HepG2 (cell line): ENCODE measurements around the gene DNAJA3. TPM values are rescaled to one million over a fixed set of nuclear protein-coding genes. Genes with fewer than 3 reads are reported as not detected.

ENCODE experiments used
- CC2D1A ChIP-seq: sonication (generic); formaldehyde crosslinking; IDR thresholded peaks from 2 replicates; pipeline ENCODE4 v1.8.1; 2023; ENCODE audit warnings: mild to moderate bottlenecking, missing genetic modification reagents
- CCDC6 ChIP-seq: sonication (generic); formaldehyde crosslinking; IDR thresholded peaks from 2 replicates; pipeline ENCODE4 v1.8.1; 2022; ENCODE audit warnings: mild to moderate bottlenecking, missing genetic modification reagents, moderate library complexity
- HIVEP1 ChIP-seq: sonication (generic); formaldehyde crosslinking; IDR thresholded peaks from 2 replicates; pipeline ENCODE4 v1.4.0; 2020; ENCODE audit warnings: mild to moderate bottlenecking, missing genetic modification reagents
- HMG20A ChIP-seq: IDR thresholded peaks from 2 replicates; pipeline ENCODE4 v1.6.1; 2016; ENCODE audit warnings: borderline replicate concordance
- MATR3 ChIP-seq: sonication (generic); formaldehyde crosslinking; IDR thresholded peaks from 2 replicates; pipeline ENCODE4 v1.4.0; 2020; ENCODE audit warnings: missing genetic modification reagents
- MIER2 ChIP-seq: IDR thresholded peaks from 2 replicates; pipeline ENCODE4 v1.6.1; 2016; ENCODE audit warnings: missing biosample characterization, missing genetic modification reagents
- PAXIP1 ChIP-seq: sonication (generic); formaldehyde crosslinking; conservative IDR thresholded peaks from 2 replicates; pipeline ENCODE4 v1.4.0; 2020; ENCODE audit warnings: mild to moderate bottlenecking, missing genetic modification reagents, moderate library complexity
- PHF8 ChIP-seq: sonication (generic); formaldehyde crosslinking; IDR thresholded peaks from 2 replicates; pipeline ENCODE4 v1.5.0; 2020; ENCODE audit warnings: missing genetic modification reagents
- POGZ ChIP-seq: sonication (generic); formaldehyde crosslinking; IDR thresholded peaks from 2 replicates; pipeline ENCODE4 v1.4.0; 2020; ENCODE audit warnings: mild to moderate bottlenecking, missing genetic modification reagents
- RFX3 ChIP-seq: IDR thresholded peaks from 2 replicates; pipeline ENCODE4 v1.6.1; 2016; ENCODE audit warnings: missing biosample characterization, missing genetic modification reagents
- TFDP2 ChIP-seq: sonication (generic); formaldehyde crosslinking; IDR thresholded peaks from 2 replicates; pipeline ENCODE4 v1.4.0; 2020; ENCODE audit warnings: missing genetic modification reagents
- ZBTB2 ChIP-seq: sonication (generic); formaldehyde crosslinking; IDR thresholded peaks from 2 replicates; pipeline ENCODE4 v1.8.0; 2022; ENCODE audit warnings: low read depth, missing genetic modification reagents
- ZBTB7A ChIP-seq: sonication (generic); formaldehyde crosslinking; IDR thresholded peaks from 2 replicates; pipeline ENCODE4 v1.8.0; 2022; ENCODE audit warnings: mild to moderate bottlenecking, missing genetic modification reagents
- ZFP36 ChIP-seq: fragments of 150-350 bp; IDR thresholded peaks from 2 replicates; pipeline ENCODE4 v1.6.1; 2018; ENCODE audit warnings: borderline replicate concordance, low read length, low read depth; ENCODE audit not compliant: partially characterized antibody
- ZNF136 ChIP-seq: sonication (generic); formaldehyde crosslinking; IDR thresholded peaks from 2 replicates; pipeline ENCODE4 v1.8.1; 2022; ENCODE audit warnings: low read depth, mild to moderate bottlenecking, moderate library complexity, missing genetic modification reagents
- ZNF580 ChIP-seq: IDR thresholded peaks from 2 replicates; pipeline ENCODE4 v1.6.1; 2016; ENCODE audit warnings: low read depth, borderline replicate concordance
- ZNF704 ChIP-seq: sonication (generic); formaldehyde crosslinking; IDR thresholded peaks from 2 replicates; pipeline ENCODE4 v1.8.1; 2023; ENCODE audit warnings: mild to moderate bottlenecking, inconsistent platforms, moderate library complexity, missing genetic modification reagents, borderline replicate concordance
- ZSCAN30 ChIP-seq: sonication (generic); formaldehyde crosslinking; IDR thresholded peaks from 2 replicates; pipeline ENCODE4 v1.5.0; 2020; ENCODE audit warnings: mild to moderate bottlenecking, missing genetic modification reagents
- ZSCAN5A ChIP-seq: sonication (generic); formaldehyde crosslinking; IDR thresholded peaks from 2 replicates; pipeline ENCODE4 v1.8.0; 2022; ENCODE audit warnings: mild to moderate bottlenecking, missing genetic modification reagents, borderline replicate concordance
- polyA plus RNA-seq, 8 experiments: library from polyadenylated mRNA; depleted of rRNA in 3 of 8; stranded (reverse) in 7 of 8; unstranded in 1 of 8; fragments of >200 nt; fragmentation: Illumina TruSeq in 4 of 8; extraction: Trizol in 4 of 8; gene quantifications; 2 replicates each; pipeline versions ENCODE4 v1.2.1 to v1.2.3, GENCODE V29; 2011 to 2016; ENCODE audit warnings: low read depth in 4 of 8, missing spikeins in 1 of 8, mixed read lengths in 1 of 8; ENCODE audit not compliant: insufficient read depth in 1 of 8
- total RNA-seq, 5 experiments: library from RNA; depleted of rRNA; stranded (reverse); fragments of >200 nt; fragmentation: Illumina TruSeq; extraction: Trizol; gene quantifications; 2 replicates each; pipeline ENCODE4 v1.2.3, GENCODE V29; 2016; ENCODE audit warnings: low read depth in 1 of 5

Gene DNAJA3
- total and polyA plus RNA-seq, 2 of the 13 experiments (the other 11 are each of a cell fraction or from before 2014, with no cell fraction given), result 77.0 to 83.3 TPM

GRCh38 chr16:4461250-4462085 lies 35.8 kb downstream of the DNAJA3 start (continued):
- TF ChIP-seq ZNF136 (CRISPR knock-in tag) (peak; percentile 70; the same call in 1 of the 2 replicates), PAXIP1 (CRISPR knock-in tag) (peak; percentile 94), CC2D1A (CRISPR knock-in tag) (no peak), ZNF704 (CRISPR knock-in tag) (0 out of 2 replicates have a peak, but pooled peaks have one; percentile 78), HMG20A (CRISPR knock-in tag) (peak; percentile 58; the same call in 1 of the 2 replicates), TFDP2 (CRISPR knock-in tag) (peak; percentile 8; the same call in 1 of the 2 replicates), CCDC6 (CRISPR knock-in tag) (peak; percentile 70), ZFP36 (no peak), MATR3 (CRISPR knock-in tag) (no peak), HIVEP1 (CRISPR knock-in tag) (0 out of 2 replicates have a peak, but pooled peaks have one; percentile 31), POGZ (peak; percentile 69), ZSCAN5A (CRISPR knock-in tag) (no peak; the same call in 1 of the 2 replicates), ZSCAN30 (0 out of 2 replicates have a peak, but pooled peaks have one; percentile 39), MIER2 (CRISPR knock-in tag) (peak; percentile 13; the same call in 1 of the 2 replicates), ZNF580 (CRISPR knock-in tag) (peak; percentile 26; the same call in 1 of the 2 replicates), ZBTB2 (CRISPR knock-in tag) (peak; percentile 44; the same call in 1 of the 2 replicates), ZBTB7A (CRISPR knock-in tag) (peak; percentile 88), PHF8 (peak; percentile 46; the same call in 1 of the 2 replicates), RFX3 (CRISPR knock-in tag) (no peak)
